Measurements from ENCODE around the gene NVL. TPM values are rescaled to one million over a fixed set of nuclear protein-coding genes. Genes with fewer than 3 reads are reported as not detected.

The NVL gene
- 30.2 and 46.7 TPM in 2 replicates for total RNA-seq (ENCODE audit: low replicate concordance)
- long read RNA-seq, transcript NVL-201 (23 exons, 3,123 nt), result major isoform, 67 of 119 reads
- long read RNA-seq, transcript NVL-203 (22 exons, 2,832 nt), result minor isoform, 14 of 119 reads
- long read RNA-seq, partial matches to known transcripts, result 9 of 119 reads
- long read RNA-seq, other reads (novel, unspliced or antisense), result 26 of 119 reads

- peak; percentile 88 for DNase-seq (ENCODE audit: extremely low spot score, unreplicated experiment)
- no peaks in the 10 kb centered on the region for H3K9me3 Mint-ChIP-seq
- peak within 1 kb of the TSS; percentile 97 for H3K4me3 Mint-ChIP-seq
- H3K36me3 Mint-ChIP-seq, result no peaks in the 10 kb centered on the region
- TF ChIP-seq, protein P1, sequence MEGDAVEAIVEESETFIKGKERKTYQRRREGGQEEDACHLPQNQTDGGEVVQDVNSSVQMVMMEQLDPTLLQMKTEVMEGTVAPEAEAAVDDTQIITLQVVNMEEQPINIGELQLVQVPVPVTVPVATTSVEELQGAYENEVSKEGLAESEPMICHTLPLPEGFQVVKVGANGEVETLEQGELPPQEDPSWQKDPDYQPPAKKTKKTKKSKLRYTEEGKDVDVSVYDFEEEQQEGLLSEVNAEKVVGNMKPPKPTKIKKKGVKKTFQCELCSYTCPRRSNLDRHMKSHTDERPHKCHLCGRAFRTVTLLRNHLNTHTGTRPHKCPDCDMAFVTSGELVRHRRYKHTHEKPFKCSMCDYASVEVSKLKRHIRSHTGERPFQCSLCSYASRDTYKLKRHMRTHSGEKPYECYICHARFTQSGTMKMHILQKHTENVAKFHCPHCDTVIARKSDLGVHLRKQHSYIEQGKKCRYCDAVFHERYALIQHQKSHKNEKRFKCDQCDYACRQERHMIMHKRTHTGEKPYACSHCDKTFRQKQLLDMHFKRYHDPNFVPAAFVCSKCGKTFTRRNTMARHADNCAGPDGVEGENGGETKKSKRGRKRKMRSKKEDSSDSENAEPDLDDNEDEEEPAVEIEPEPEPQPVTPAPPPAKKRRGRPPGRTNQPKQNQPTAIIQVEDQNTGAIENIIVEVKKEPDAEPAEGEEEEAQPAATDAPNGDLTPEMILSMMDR (conservative IDR thresholded peaks at IDR 0.05), result no peak
- no peaks in the 10 kb centered on the region for H3K27me3 Mint-ChIP-seq
- H3K27ac Mint-ChIP-seq, result peak within 1 kb of the TSS; percentile 99
- H3K4me1 Mint-ChIP-seq (ENCODE audit: unreplicated experiment), result peaks cover 21% of the 10 kb centered on the region
These were observed at the start of gene NVL for GRCh38 chr1:224329842-224330753. TSS of gene NVL (minus strand) at chr1:224330172. CDS start at chr1:224330127, 45 bp downstream.

- no peaks in the 10 kb centered on the region for H3K27me3 Mint-ChIP-seq
- TF ChIP-seq, protein P1 (conservative IDR thresholded peaks at IDR 0.05), result no peak
- H3K27ac Mint-ChIP-seq, result no peak overlapping the region
These were observed 49.1 kb upstream of the NVL start for GRCh38 chr1:224378855-224379631.

DNA sequence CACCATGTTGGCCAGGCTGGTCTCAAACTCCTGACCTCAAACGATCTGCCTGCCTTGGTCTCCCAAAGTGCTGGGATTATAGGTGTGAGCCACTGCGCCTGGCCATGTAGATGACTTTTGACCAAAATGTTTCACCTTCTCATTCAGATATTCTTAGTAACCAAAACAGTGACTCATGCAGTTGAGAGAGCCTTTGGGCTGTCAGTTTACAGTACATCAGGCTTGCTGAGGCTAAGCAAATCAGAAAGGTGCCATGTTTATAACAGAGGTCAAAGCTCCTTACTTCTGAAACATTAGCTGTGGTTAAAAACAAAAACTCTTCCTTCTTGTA, 47.7 kb upstream of the NVL start:
- Mint-ChIP-seq H3K27me3 (no peaks in the 10 kb centered on the region), H3K36me3 (peaks cover 32% of the 10 kb centered on the region), H3K4me3 (no peak overlapping the region), H3K4me1 (ENCODE audit: unreplicated experiment) (peaks cover 14% of the 10 kb centered on the region), H3K27ac (peak overlapping the region; percentile 61), H3K9me3 (no peaks in the 10 kb centered on the region)
- TF ChIP-seq, protein P1 (conservative IDR thresholded peaks at IDR 0.05), result no peak
- no peak for DNase-seq (ENCODE audit: extremely low spot score, unreplicated experiment)

More at GRCh38 chr1:224378855-224379631, 49.1 kb upstream of the NVL start:
- no peaks in the 10 kb centered on the region for H3K9me3 Mint-ChIP-seq
- peaks cover 31% of the 10 kb centered on the region for H3K36me3 Mint-ChIP-seq
- H3K4me1 Mint-ChIP-seq (ENCODE audit: unreplicated experiment), result peaks cover 11% of the 10 kb centered on the region
- no peak overlapping the region for H3K4me3 Mint-ChIP-seq
- no peak for DNase-seq (ENCODE audit: extremely low spot score, unreplicated experiment)

DNA sequence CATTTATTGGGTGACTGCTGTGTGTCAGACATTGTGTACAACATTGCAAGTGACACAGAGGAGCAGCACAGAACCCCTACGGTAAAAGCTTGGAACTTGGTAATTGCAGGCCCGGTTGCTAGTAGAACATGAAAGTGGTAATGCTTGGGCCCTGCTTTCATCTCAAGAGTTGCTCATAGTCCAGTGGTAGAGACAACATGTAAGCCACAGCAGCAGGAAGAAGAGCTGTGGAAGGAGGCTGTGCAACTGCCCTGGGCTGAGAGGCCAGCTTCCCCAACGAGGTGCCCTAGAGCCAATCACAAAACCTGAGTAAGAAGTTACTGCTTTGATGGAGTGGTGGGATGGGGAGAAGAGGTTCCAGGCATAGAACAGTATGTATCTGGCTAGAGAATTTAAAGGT, 45.1 kb upstream of the NVL start:
- Mint-ChIP-seq H3K9me3 (no peaks in the 10 kb centered on the region), H3K27me3 (no peaks in the 10 kb centered on the region), H3K27ac (peak overlapping the region; percentile 69), H3K4me1 (ENCODE audit: unreplicated experiment) (peaks cover 14% of the 10 kb centered on the region), H3K36me3 (peaks cover 48% of the 10 kb centered on the region), H3K4me3 (no peak overlapping the region)
- DNase-seq (ENCODE audit: extremely low spot score, unreplicated experiment), result no peak
- TF ChIP-seq, protein P1 (conservative IDR thresholded peaks at IDR 0.05), result no peak

DNA sequence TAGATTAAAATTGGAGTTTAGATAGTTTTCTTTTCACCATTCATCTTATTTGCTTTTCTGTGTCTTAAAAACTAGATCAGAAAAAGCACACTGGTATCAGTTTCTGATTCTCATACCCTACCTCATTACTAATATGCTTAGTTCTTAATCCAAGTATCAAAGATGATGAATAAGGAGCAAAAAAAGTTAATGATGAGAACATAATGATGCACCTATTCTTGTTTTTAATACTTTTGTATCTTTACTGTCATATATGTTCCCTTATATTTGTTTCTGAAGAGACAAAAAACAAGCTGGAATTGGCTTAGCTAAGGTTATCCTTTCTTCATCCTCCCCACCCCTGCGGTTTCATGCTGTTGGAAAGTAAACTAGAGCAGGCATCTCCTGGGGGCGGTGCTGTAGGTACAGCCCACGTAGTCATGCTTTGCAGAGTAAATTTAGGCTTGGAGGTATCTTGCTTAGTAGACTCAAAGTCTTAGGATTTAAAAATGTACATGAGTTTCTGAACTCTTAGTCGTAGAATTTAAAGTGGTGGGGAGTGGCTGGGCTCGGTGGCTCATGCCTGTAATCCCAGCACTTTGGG, 43.1 kb upstream of the NVL start:
- Mint-ChIP-seq H3K4me3 (no peak overlapping the region), H3K36me3 (peaks cover 52% of the 10 kb centered on the region), H3K9me3 (no peaks in the 10 kb centered on the region), H3K4me1 (ENCODE audit: unreplicated experiment) (peaks cover 14% of the 10 kb centered on the region), H3K27ac (no peak overlapping the region), H3K27me3 (no peaks in the 10 kb centered on the region)
- TF ChIP-seq, protein P1 (conservative IDR thresholded peaks at IDR 0.05), result no peak
- DNase-seq (ENCODE audit: extremely low spot score, unreplicated experiment), result no peak
